ENCODE data around the gene CCDC13.

Gene CCDC13

DNA sequence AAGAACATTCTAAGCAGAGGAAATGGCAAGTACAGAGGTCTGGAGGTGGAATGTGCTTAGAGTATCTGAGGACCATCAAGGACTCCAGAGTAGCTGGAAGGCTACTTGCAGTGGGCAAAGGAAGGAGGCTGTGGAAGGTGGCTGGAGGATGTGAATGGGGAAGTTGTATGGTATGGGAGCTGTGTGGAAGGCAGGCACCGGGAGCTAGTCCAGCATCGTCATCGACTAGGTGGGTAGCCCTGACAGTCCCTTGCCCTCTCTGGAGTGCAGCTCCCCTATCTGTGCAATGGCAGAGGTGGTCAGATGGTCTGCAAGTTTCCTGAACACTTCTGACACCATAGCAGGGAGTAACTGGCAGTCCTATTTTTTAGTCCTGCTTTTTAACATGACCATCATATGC, 19.3 kb downstream of the CCDC13 start:
- no peak for DNase-seq

DNA sequence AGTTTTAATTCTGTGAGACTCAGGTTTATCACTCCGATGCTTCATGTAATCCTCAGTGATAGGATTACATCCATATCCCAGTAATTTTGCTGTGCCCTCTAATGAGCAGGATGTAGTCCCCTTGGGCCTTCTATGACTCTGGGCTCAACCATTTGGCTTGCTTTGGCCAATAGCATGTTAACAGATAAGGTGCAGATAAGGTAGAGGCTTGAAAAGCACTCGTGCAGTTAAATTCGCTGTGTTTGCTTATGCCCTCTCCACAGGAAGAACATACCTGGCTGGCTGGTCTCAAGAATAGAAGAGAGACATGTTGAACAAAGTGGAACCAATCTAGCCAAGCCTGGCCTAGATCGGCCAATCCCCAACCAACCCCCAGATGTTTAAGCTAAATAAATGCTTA, 20.1 kb downstream of the CCDC13 start:
- no peak for DNase-seq

DNA sequence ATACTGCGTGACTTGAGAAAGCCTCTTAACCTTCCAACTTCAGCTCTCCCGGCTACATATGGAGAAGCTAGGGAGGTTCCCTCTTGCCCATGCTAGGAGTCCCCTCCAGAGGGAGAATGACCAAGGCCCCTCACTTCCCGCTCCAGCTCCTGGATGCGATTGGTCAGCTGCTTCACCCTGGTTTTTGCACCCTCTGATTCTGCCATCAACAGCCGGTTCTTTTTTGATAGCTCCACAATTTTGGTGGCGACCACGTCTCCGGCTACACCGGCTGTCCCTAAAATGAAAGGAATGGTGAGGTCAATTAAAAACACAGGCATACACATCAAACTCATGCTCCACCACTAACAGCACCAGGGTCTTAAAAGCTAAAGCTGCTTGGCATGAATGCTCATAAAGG, 20.6 kb downstream of the CCDC13 start:
- no peak for DNase-seq

DNA sequence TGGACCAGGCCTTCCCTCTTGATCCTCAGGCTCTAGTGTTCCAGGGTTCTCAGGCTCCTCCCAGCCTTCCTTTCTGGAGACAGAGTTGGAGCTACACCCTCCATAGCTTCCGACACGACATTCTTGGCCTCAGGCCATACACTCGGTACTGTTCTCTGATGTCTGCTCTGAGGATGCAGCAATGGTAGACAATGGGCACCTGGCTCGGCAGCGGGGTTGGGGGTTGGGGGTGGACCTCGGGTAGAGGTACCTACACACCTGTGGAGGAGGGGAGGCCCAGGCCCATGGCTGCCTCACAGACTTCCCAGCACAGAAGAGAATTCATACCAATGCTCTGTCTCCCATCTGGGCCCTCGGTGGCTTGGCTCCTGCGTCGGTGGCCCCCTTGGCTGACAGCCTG, 21.4 kb downstream of the CCDC13 start:
- no peak for DNase-seq

DNA sequence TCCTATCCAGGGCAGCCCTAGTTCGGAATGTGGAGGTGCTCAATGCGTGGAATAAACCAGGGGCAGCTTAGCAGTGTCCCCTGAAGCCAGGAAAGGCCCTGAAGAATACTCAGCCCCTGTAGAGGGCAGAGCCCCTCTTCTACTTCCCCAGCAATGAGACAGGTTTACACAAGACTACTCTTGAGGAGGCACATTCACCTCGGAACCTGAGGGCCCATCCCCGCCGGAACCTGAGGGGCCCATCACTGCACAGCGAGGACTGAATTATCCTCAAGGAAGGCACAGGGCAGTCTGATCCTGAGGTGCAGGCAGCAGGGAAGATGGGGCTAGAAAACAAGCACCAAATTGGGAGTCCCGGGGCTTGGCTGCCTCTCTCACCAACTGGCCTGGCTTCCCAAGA, 22.2 kb downstream of the CCDC13 start:
- no peak for DNase-seq

DNA sequence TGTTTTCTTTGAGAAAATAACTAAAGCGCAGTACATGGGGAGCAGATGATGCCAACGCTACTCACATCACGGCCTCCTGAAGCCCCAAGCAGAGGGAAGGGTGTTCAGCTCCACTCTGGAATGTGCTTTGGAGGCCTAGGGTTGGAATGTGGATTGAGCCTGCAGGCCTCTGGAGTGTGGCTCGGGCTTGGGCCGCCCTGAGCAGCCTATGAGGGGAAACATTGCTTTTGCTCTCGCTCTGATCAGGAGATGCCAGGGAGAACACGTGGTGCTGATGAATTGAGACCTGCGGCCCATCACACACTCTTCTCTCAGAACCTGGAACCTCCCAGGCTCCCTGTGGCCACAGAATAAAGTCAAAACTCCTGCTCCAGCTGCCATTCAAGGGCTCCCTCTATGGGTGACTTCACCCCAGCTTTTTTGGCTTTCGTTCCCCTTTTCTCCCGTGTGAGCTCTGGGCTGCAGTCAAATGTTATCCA, 23.3 kb downstream of the CCDC13 start:
- peak in 17 of 56 donors; percentile 24 to 68 (median 35) for DNase-seq

GRCh38 chr3:42749025-42749752, 23.9 kb downstream of the CCDC13 start:
- DNase-seq, result no peak

GRCh38 chr3:42747581-42747980, 25.5 kb downstream of the CCDC13 start:
- no peak for DNase-seq

GRCh38 chr3:42746455-42747450, 26.3 kb downstream of the CCDC13 start:
- DNase-seq, result peak in 18 of 56 donors; percentile 24 to 75 (median 48)

GRCh38 chr3:42745776-42746454, 27.1 kb downstream of the CCDC13 start:
- DNase-seq, result no peak

GRCh38 chr3:42745291-42745745, 27.7 kb downstream of the CCDC13 start:
- no peak for DNase-seq

DNA sequence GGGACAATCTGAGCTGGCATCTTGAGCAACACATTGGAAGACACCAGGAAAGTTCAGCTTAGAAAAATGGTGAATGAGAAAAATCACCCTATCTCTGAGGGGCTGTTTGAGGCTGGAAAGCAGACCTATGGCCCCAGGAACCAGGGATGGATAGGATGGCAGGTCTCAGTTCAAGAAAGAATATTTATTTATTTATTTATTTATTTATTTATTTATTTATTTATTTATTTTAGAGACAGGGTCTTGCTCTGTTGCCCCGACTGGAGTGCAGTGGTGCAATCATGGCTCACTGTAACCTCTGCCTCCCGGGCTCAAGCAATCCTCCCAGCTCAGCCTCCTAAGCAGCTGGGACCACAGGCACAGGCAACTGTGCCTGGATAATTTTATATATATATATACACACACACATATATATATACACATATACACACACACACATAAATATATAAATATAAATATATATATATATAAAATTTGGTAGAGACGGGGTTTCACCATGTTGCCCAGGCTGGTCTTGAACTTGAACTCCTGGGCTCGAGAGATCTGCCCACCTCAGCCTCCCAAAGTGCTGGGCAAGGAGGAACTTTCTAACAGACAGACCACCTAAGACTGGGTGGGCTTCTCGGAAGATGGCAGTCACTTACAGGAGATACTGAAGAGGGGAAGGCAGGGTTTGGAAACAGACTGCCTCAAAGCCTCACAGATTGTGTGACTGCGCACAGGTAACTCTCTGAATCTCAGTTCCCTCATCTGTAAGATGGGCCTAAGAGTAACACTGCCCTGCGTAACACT, 29.7 kb downstream of the CCDC13 start:
- no peak for DNase-seq

DNA sequence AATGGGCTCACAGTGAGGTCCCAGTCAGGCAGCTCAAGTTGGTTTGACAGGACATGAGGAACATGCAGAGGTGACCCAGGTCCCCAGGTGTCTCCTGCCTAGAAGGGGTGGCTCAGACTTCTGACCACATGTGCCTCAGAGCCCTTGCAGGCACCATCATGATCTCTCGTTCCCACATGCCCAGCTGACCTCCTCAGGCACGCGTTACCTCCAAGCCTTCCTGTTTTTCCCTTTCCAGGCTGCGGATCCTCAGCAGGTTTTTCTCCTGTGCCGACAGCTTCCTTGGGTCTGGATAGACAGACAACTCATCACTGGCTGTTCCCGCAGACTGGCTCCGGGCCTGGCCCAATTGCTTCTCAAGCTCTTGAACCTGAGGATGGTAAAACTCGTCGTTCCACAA, 30.4 kb downstream of the CCDC13 start:
- no peak for DNase-seq

GRCh38 chr3:42742259-42742658, 30.8 kb downstream of the CCDC13 start:
- no peak for DNase-seq

DNA sequence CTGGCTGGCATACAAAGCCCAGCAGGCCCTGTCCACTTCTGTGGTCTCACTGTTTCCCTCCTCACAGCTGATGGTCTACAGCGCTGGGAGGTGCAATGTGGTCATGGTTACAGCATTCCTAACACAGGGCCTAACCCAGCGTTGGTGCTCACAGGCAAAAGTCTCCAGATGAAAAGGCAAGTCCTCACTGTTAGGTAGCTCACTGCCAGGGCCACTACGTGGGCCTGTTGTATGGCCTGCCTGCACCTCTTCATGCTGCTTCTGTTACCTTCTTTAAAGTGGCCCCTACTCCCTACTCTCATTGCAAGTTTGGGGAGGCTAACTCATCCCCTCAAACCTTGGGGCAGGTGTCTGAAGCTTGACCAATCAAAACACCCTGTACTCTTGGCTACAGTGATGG, 31.3 kb downstream of the CCDC13 start:
- DNase-seq, result no peak

- DNase-seq, result peak in 53 of 56 donors; percentile 39 to 96 (median 74)
Observed at GRCh38 chr3:42739401-42740158, 33.5 kb downstream of the CCDC13 start.

GRCh38 chr3:42736531-42736930, 36.5 kb downstream of the CCDC13 start:
- no peak for DNase-seq

DNA sequence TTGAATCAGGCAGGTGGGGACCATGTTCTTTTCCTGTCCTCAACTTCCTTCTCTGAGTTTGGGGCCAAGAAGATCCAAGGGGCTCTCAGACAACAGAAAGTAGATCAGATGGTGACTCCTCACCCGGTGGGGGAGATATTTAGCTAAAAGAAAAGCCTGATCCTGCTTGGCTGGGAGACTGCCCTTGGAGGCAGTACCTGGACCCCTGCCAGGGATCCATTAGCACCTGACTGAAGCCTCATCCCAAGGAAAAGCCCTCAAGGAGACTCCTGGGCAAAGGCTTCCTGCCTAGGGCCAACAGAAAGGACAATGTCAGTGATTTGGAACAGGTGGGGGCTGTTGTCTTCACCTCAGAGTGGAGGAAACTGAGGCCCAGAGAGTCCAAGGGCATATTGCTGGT, 37.0 kb downstream of the CCDC13 start:
- DNase-seq, result no peak

- DNase-seq, result no peak
Observed at GRCh38 chr3:42735615-42736014, 37.4 kb downstream of the CCDC13 start.

DNA sequence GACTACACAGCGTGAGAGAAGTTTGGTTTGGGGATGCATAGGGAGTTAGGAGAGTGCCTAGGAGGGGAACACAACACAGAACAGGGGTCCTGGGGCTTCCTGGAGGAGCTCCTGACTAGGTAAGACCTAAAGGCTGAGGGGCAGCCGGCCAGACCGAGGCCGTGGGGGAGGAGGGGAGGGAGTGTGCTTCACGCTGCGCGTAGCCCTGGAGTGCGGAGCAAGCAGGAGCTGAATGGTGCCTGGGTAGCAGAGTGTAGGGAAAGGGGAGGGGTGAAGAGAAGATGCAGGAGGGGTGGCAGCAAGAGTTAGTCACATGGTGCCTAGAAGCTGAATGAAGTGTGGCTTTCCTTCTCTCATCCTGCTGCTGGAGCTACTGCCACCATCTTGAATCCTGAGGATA, 38.0 kb downstream of the CCDC13 start:
- DNase-seq, result no peak
